Islet of Langerhans (tissue), 1 donor: ENCODE results near the gene NXPH4.

Experiments used
- FAIRE-seq: peaks from one replicate; lab custom pipeline; 2011; peaks lifted over from hg19 to GRCh38; lab: Jason Lieb, UNC

NXPH4 gene

GRCh38 chr12:57243521-57244311 lies 27.1 kb downstream of the NXPH4 start:
- FAIRE-seq: no peak

- no peak for FAIRE-seq
Observed at GRCh38 chr12:57244312-57244696, 27.7 kb downstream of the NXPH4 start.

- FAIRE-seq: no peak
Observed at GRCh38 chr12:57247041-57247440, 30.4 kb downstream of the NXPH4 start.

GRCh38 chr12:57248934-57249742 lies 32.5 kb downstream of the NXPH4 start:
- no peak for FAIRE-seq

DNA sequence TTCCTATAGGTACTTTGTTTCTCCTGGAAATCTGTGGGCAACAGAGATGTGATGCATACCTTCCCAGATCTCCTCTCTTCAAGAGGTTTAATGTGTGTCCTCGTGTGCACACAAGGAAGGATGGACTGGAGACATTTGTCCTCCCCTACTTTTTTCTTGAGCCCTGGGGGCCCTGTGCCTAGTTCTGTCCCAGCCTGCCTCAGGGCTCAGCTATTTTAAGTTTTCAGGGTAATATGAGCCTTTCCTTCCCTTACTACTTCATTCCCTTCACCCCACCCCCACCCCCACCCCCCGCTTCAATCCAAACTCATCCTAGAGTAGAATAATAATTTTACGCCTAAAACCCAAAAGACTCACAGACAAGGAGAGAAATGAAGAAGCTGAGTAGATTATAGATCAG lies 33.9 kb downstream of the NXPH4 start:
- FAIRE-seq: no peak

GRCh38 chr12:57250956-57251355 lies 34.4 kb downstream of the NXPH4 start, which contains the start of gene STAC3:
Gene STAC3, minus strand, starts transcription at chr12:57251187. Its CDS starts 1,551 bp downstream, at chr12:57249636.
- FAIRE-seq: no peak

DNA sequence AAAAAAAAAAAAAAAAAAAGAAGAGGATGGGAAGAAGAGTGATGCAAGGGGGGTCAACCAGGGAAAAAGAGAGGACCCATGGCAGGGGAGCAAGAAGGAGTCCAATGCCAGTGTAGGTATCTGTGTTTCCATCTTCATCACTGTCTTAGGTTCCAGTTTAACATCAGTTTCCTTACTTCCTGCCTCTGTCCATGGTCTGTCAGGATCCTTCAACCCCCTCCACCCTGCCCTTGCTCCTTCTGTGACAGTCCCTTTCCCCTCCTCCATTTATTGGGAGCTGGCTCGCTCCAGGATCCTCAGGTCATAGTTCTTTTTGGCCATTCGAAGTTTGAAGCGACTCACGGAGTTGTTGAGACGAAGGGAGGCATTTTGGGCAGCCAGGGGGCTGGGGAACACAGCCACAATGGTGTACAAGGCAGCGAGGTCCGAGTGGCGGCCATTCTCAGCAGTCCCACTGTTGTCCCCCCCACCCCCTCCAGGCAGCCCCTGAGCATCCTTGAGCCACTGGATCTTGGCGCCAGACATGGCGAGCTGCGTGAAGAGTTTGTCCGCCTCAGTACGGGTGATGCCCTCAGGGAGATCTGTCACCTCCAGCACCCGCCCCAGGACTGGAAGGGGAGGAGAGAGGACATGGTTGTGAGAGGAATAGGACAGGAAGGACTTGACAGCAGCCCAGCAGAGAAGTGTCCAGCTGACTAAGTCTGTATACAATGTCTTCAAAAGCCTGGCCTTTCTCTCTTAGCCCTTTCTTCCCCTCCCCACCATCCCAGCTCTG lies 38.1 kb downstream of the NXPH4 start:
- FAIRE-seq: no peak

DNA sequence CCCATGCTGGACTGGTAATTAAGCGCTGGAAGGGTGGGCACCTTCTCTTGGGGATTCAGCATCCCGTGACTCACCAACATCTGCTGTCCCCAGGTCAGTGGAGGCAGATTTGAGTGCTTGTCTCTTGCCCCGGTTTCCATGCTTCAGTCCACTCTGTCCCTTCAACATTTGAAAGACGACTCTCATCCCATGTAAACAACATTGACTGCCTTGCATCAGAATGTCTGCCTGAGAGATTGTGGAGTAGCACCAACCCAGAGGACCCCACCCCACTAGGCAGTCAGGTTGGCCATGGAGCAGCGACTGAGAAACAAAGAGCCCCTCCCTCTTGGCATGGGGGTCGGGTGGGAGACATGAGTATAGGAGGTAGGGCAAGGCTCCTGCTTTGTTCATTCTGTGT lies 39.3 kb downstream of the NXPH4 start:
- no peak for FAIRE-seq

DNA sequence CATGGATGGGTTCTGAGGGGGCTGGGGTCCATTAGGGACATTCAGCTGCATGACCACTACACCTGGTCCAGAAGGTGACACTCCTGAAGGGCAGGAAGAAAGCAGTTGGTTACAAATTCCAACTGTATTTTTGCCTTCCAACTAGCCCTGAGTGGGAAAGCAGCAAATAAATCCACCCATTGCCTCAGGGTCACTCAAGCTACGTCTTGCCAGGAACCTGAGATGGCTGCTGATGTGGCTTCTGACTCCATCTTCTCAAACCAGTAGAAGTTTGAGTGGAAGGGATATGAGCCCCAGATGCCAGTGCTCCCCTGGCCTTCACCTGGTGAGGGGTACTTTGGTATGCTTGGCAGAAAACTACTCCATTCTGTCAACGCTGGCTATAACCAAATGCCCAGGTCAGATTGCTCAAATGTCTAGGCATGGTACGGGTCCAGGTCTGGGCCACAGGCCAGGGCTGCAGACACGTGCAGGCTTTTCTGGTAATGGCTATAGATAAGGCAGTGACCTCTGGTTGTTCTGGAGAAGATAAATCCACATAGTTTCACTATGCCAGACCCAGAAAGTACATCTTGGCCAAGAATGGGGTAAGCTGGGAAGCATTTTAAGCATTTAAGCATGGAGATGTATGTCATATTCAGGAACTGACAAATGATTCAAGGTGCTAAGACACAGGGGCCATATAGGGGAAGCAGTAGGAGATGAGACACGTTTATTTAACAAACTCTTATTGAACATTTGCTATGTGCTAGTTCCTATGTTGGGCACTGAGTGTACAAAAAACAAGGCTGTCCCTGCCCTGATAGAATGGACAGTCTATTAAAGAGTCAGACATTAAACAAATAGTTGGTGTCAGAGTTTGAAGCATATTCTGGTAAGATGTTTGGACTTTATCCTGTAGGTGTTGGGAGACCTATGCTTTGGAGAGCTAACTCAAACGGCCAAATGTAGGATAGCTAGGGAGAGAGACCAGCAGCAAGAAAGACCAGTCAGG lies 42.7 kb downstream of the NXPH4 start:
- FAIRE-seq: no peak

DNA sequence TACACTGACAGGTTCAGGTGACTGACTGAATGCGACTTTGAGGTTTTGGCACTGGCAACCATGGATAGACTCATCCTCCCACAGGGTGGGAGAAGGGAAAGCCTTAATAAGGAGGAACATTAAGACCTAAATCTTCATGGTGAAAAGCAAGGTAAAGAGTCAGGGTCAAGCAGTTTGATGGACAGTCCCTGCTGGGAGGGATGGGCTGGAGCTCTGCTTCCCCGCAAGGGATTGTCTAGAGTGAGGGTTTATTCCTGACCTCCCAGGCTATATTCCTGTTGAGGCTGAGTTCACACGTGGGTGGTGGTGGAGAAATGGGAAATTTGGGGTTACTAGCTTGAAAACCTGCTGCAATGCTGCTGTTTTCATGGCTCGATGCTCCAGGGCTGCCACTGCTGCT lies 43.8 kb downstream of the NXPH4 start:
- no peak for FAIRE-seq

DNA sequence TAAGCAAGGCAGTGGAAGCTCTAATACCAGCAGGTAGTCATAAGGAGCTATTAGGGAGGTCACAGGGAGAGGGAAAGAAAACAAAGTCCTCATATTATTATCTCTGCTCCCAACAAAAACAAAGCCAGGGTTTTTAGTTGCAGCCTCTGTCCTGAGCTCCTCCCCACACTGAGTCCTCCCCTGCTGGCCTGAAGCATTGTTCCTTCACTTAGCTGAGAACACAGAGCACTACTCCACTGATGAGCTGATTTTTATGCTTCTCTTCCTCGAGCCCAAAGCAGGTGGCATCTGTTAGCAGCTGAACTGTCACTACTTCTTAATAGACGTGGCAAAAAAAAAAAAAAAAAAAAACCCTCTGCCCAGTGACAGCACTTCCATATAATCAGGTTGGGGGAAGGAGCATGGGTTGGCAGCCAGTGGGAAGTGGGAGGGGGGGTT lies 44.9 kb downstream of the NXPH4 start:
- no peak for FAIRE-seq

DNA sequence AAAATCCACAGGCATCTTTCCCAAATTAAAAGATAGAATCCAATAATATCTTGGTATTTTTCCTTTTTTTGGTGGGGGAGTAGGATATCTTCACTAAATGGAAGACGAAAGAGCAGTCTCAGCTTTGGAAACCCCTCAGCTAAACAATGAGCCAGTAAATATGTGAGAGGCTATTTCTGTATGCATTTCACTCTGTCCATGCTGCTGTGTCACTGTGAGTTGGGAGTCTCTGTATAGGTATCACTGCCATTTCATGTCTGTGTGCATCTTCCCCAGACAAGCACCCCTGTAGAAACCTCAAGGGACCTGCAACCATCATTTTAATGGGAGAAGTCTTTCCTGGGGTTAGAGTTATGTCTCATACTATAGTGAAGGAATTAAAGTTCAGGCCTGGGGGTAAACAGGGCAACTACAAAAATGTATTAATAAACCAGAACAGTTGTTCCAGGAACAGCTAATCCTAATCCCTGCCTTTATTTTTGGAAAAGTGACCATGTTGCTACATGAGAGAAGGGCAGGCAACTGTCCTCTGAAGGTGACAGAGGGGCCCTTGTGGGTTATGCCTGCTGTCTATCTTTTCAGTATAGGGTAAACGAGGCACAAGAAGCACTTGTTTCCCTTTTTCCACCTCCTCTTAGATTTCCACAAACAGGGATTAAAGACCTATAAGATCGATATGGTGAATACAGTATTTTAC lies 45.7 kb downstream of the NXPH4 start:
- FAIRE-seq: no peak

DNA sequence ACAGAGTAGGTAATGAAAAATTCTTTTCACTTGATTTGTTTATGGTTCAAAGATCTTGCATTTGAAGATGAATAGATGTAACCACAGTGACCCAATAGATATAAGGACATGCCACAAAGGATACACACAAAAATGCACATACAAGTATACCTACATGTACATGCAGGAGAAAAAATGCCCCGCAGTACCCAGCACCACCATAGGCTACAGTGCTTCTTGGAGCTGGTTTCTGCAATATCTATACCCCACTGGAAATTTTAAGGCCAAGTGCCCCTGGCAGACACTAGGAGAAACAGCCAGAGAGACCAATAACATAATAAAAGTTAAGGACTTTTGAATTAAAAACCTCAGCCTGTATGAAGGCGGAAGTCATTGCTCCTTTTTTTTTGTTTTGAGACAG lies 46.5 kb downstream of the NXPH4 start:
- FAIRE-seq: no peak

- no peak for FAIRE-seq
Observed at GRCh38 chr12:57266681-57267080, 50.1 kb downstream of the NXPH4 start.

GRCh38 chr12:57268264-57268663 lies 51.7 kb downstream of the NXPH4 start:
- no peak for FAIRE-seq

- no peak for FAIRE-seq
Observed at GRCh38 chr12:57270966-57271470, 54.4 kb downstream of the NXPH4 start.

- no peak for FAIRE-seq
Observed at GRCh38 chr12:57272337-57273151, 56.0 kb downstream of the NXPH4 start.

- FAIRE-seq: no peak
Observed at GRCh38 chr12:57273516-57273915, 56.9 kb downstream of the NXPH4 start.
